HL-60 (cell line): Measurements from ENCODE around the gene TBX10.

Experiments used
- DNase-seq, 2 experiments: peaks; one replicate each; pipeline ENCODE4 v3.0.0-alpha.2; 2010 to 2020; ENCODE audit warnings: low read depth in 1 of 2, low spot score in 1 of 2
- H3K27ac ChIP-seq: fragments of 250-450 bp; sonication (Bioruptor Pico); replicated peaks from 2 replicates; pipeline ENCODE4 v1.5.1; 2020; ENCODE audit warnings: mild to moderate bottlenecking, moderate library complexity
- H3K27me3 ChIP-seq: fragments of 250-450 bp; sonication (Bioruptor Pico); 2 replicates; pipeline ENCODE4 v1.5.1; 2021; ENCODE audit warnings: mild to moderate bottlenecking, moderate library complexity; ENCODE audit not compliant: insufficient read depth, poor library complexity, severe bottlenecking
- H3K4me3 ChIP-seq: replicated peaks from 2 replicates; pipeline ENCODE4 v1.5.1; 2011; ENCODE audit warnings: mild to moderate bottlenecking, control low read depth, low read length; ENCODE audit not compliant: insufficient read depth
- CTCF ChIP-seq: IDR thresholded peaks from one replicate; pipeline ENCODE4 v1.5.1; 2011; ENCODE audit warnings: low read length, control low read depth, inconsistent platforms; ENCODE audit not compliant: insufficient read depth
- GABPA ChIP-seq: IDR thresholded peaks from 2 replicates; pipeline ENCODE4 v1.6.1; 2012; ENCODE audit warnings: low read depth
- POLR2AphosphoS5 ChIP-seq: IDR thresholded peaks from 2 replicates; pipeline ENCODE4 v1.6.1; 2012; ENCODE audit warnings: low read depth
- SPI1 ChIP-seq: IDR thresholded peaks from 2 replicates; pipeline ENCODE4 v1.6.1; 2012; ENCODE audit warnings: low read depth, mild to moderate bottlenecking, borderline replicate concordance
- TF ChIP-seq, protein P1 (sequence below): IDR thresholded peaks from 2 replicates; pipeline ENCODE4 v1.6.1; 2012; ENCODE audit warnings: low read depth; ENCODE audit not compliant: insufficient replicate concordance

The TBX10 gene

GRCh38 chr11:67656278-67656922 lies 16.8 kb upstream of the TBX10 start:
- Histone ChIP-seq H3K4me3 (no peak overlapping the region), H3K27ac (no peak overlapping the region), H3K27me3 (no peaks in the 10 kb centered on the region)
- no peak for TF ChIP-seq GABPA
- TF ChIP-seq, protein P1, sequence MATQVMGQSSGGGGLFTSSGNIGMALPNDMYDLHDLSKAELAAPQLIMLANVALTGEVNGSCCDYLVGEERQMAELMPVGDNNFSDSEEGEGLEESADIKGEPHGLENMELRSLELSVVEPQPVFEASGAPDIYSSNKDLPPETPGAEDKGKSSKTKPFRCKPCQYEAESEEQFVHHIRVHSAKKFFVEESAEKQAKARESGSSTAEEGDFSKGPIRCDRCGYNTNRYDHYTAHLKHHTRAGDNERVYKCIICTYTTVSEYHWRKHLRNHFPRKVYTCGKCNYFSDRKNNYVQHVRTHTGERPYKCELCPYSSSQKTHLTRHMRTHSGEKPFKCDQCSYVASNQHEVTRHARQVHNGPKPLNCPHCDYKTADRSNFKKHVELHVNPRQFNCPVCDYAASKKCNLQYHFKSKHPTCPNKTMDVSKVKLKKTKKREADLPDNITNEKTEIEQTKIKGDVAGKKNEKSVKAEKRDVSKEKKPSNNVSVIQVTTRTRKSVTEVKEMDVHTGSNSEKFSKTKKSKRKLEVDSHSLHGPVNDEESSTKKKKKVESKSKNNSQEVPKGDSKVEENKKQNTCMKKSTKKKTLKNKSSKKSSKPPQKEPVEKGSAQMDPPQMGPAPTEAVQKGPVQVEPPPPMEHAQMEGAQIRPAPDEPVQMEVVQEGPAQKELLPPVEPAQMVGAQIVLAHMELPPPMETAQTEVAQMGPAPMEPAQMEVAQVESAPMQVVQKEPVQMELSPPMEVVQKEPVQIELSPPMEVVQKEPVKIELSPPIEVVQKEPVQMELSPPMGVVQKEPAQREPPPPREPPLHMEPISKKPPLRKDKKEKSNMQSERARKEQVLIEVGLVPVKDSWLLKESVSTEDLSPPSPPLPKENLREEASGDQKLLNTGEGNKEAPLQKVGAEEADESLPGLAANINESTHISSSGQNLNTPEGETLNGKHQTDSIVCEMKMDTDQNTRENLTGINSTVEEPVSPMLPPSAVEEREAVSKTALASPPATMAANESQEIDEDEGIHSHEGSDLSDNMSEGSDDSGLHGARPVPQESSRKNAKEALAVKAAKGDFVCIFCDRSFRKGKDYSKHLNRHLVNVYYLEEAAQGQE: no peak
- no peak for TF ChIP-seq CTCF
- TF ChIP-seq SPI1: peak; percentile 78; the same call in 1 of the 2 replicates
- no peak for TF ChIP-seq POLR2AphosphoS5
- DNase-seq: peak; percentile 51 to 56

DNA sequence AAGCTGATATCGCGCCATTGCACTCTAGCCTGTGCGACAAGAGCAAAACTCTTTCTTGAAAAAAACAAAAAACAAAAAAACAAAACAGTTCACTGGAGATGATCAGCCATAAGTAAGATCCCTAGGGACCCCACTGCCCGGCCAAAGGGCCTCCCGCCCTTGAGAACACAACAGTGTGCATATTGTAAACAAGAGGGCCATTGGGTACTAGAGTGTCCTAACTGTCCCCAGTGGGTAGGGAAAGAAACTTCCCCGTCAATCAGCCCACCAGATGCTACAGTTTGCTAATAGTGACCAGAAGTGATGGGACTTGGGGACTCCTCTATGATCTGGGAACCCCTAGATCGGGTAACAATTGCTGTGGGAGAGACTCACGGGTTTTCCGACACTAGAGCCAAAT lies 14.7 kb upstream of the TBX10 start:
- no peak overlapping the region for H3K27ac ChIP-seq
- no peak overlapping the region for H3K4me3 ChIP-seq
- no peak for TF ChIP-seq SPI1
- TF ChIP-seq CTCF: no peak
- no peak for TF ChIP-seq GABPA
- TF ChIP-seq, protein P1: no peak
- TF ChIP-seq POLR2AphosphoS5: no peak
- H3K27me3 ChIP-seq: no peaks in the 10 kb centered on the region
- DNase-seq: no peak

- Histone ChIP-seq H3K4me3 (no peak overlapping the region), H3K27me3 (no peaks in the 10 kb centered on the region), H3K27ac (no peak overlapping the region)
- no peak for DNase-seq
- no peak for TF ChIP-seq POLR2AphosphoS5
- TF ChIP-seq SPI1: no peak
- TF ChIP-seq GABPA: no peak
- TF ChIP-seq, protein P1: no peak
- no peak for TF ChIP-seq CTCF
Measured at GRCh38 chr11:67652965-67653845, 13.6 kb upstream of the TBX10 start.
